H1 (cell line): ENCODE results near the gene CNOT3. TPM values are rescaled to one million over a fixed set of nuclear protein-coding genes. Genes with fewer than 3 reads are reported as not detected.
A peak's percentile ranks its signal among the peaks of the same experiment; 100 is the strongest.

Experiments
- ASH2L ChIP-seq: fragments of 200-600, 300-600 bp; sonication (generic); IDR thresholded peaks from one replicate; pipeline ENCODE4 v1.7.1; 2017; ENCODE audit warnings: low read length
- CBX8 ChIP-seq: fragments of 300-800, 300-1000 bp; sonication (generic); IDR thresholded peaks from 2 replicates; pipeline ENCODE4 v1.7.1; 2016; ENCODE audit warnings: low read depth, low read length, borderline replicate concordance
- CHD1 ChIP-seq: IDR thresholded peaks from 2 replicates; pipeline ENCODE4 v1.6.1; 2012; ENCODE audit warnings: low read depth, low read length, improper control_type of control experiment
- CREB1 ChIP-seq: IDR thresholded peaks from 2 replicates; pipeline ENCODE4 v1.6.1; 2012; ENCODE audit warnings: inconsistent platforms
- KDM5A ChIP-seq: fragments of 200-600 bp; IDR thresholded peaks from 2 replicates; pipeline ENCODE4 v1.7.1; 2012; ENCODE audit warnings: mild to moderate bottlenecking, low read length, inconsistent platforms, mixed read lengths
- NANOG ChIP-seq: IDR thresholded peaks from 2 replicates; pipeline ENCODE4 v1.6.1; 2011; ENCODE audit warnings: low read length, low read depth, mild to moderate bottlenecking, inconsistent platforms; ENCODE audit not compliant: insufficient read depth, poor library complexity, severe bottlenecking
- NRF1 ChIP-seq: IDR thresholded peaks from 2 replicates; pipeline ENCODE4 v1.6.1; 2011; ENCODE audit warnings: mild to moderate bottlenecking, low read depth, low read length, improper control_type of control experiment
- RFX5 ChIP-seq: IDR thresholded peaks from 2 replicates; pipeline ENCODE4 v1.6.1; 2011; ENCODE audit warnings: low read depth, low read length, improper control_type of control experiment, borderline replicate concordance
- SP4 ChIP-seq: IDR thresholded peaks from 2 replicates; pipeline ENCODE4 v1.6.1; 2012; ENCODE audit warnings: low read length, inconsistent platforms
- YY1 ChIP-seq: IDR thresholded peaks from 2 replicates; pipeline ENCODE4 v1.6.1; 2011; ENCODE audit warnings: low read depth, mild to moderate bottlenecking, low read length
- ZNF274 ChIP-seq: IDR thresholded peaks from 2 replicates; pipeline ENCODE4 v1.7.0; 2012; ENCODE audit warnings: low read length, borderline replicate concordance; ENCODE audit errors: extremely low read depth
- polyA plus RNA-seq, 7 experiments: library from polyadenylated mRNA; depleted of rRNA in 3 of 7; stranded (reverse) in 5 of 7; unstranded in 2 of 7; fragments of >200 nt in 5 of 7; fragments of 200-250 nt in 2 of 7; gene quantifications; 1 replicate in 5 of 7; 2 replicates in 1 of 7; 4 replicates in 1 of 7; pipeline versions ENCODE4 v1.2.1 to v1.2.3, GENCODE V29; 2011 to 2013; ENCODE audit warnings: missing spikeins in 2 of 7, mixed read lengths in 2 of 7
- total RNA-seq: library from RNA; stranded (reverse); fragmentation: NEBNext Ultra II Directional; extraction: Animal tissue kit (Norgen Biotek cat#: 25700); gene quantifications from 2 replicates; pipeline ENCODE4 v1.2.1, GENCODE V29; 2021
- TF ChIP-seq, protein P1 (sequence below): fragments of 300-600 bp; sonication (generic); IDR thresholded peaks from 2 replicates; pipeline ENCODE4 v1.7.1; 2012; ENCODE audit warnings: low read length, moderate library complexity, mild to moderate bottlenecking, inconsistent platforms; ENCODE audit not compliant: insufficient replicate concordance

Gene CNOT3
- total and polyA plus RNA-seq, 2 of the 8 experiments (the other 6 are each of a cell fraction or from before 2014, with no cell fraction given): 21.2 to 86.4 TPM

GRCh38 chr19:54102421-54103169 lies 35.0 kb upstream of the CNOT3 start, which contains the start of gene NDUFA3 (continued):
- TF ChIP-seq, protein P1, sequence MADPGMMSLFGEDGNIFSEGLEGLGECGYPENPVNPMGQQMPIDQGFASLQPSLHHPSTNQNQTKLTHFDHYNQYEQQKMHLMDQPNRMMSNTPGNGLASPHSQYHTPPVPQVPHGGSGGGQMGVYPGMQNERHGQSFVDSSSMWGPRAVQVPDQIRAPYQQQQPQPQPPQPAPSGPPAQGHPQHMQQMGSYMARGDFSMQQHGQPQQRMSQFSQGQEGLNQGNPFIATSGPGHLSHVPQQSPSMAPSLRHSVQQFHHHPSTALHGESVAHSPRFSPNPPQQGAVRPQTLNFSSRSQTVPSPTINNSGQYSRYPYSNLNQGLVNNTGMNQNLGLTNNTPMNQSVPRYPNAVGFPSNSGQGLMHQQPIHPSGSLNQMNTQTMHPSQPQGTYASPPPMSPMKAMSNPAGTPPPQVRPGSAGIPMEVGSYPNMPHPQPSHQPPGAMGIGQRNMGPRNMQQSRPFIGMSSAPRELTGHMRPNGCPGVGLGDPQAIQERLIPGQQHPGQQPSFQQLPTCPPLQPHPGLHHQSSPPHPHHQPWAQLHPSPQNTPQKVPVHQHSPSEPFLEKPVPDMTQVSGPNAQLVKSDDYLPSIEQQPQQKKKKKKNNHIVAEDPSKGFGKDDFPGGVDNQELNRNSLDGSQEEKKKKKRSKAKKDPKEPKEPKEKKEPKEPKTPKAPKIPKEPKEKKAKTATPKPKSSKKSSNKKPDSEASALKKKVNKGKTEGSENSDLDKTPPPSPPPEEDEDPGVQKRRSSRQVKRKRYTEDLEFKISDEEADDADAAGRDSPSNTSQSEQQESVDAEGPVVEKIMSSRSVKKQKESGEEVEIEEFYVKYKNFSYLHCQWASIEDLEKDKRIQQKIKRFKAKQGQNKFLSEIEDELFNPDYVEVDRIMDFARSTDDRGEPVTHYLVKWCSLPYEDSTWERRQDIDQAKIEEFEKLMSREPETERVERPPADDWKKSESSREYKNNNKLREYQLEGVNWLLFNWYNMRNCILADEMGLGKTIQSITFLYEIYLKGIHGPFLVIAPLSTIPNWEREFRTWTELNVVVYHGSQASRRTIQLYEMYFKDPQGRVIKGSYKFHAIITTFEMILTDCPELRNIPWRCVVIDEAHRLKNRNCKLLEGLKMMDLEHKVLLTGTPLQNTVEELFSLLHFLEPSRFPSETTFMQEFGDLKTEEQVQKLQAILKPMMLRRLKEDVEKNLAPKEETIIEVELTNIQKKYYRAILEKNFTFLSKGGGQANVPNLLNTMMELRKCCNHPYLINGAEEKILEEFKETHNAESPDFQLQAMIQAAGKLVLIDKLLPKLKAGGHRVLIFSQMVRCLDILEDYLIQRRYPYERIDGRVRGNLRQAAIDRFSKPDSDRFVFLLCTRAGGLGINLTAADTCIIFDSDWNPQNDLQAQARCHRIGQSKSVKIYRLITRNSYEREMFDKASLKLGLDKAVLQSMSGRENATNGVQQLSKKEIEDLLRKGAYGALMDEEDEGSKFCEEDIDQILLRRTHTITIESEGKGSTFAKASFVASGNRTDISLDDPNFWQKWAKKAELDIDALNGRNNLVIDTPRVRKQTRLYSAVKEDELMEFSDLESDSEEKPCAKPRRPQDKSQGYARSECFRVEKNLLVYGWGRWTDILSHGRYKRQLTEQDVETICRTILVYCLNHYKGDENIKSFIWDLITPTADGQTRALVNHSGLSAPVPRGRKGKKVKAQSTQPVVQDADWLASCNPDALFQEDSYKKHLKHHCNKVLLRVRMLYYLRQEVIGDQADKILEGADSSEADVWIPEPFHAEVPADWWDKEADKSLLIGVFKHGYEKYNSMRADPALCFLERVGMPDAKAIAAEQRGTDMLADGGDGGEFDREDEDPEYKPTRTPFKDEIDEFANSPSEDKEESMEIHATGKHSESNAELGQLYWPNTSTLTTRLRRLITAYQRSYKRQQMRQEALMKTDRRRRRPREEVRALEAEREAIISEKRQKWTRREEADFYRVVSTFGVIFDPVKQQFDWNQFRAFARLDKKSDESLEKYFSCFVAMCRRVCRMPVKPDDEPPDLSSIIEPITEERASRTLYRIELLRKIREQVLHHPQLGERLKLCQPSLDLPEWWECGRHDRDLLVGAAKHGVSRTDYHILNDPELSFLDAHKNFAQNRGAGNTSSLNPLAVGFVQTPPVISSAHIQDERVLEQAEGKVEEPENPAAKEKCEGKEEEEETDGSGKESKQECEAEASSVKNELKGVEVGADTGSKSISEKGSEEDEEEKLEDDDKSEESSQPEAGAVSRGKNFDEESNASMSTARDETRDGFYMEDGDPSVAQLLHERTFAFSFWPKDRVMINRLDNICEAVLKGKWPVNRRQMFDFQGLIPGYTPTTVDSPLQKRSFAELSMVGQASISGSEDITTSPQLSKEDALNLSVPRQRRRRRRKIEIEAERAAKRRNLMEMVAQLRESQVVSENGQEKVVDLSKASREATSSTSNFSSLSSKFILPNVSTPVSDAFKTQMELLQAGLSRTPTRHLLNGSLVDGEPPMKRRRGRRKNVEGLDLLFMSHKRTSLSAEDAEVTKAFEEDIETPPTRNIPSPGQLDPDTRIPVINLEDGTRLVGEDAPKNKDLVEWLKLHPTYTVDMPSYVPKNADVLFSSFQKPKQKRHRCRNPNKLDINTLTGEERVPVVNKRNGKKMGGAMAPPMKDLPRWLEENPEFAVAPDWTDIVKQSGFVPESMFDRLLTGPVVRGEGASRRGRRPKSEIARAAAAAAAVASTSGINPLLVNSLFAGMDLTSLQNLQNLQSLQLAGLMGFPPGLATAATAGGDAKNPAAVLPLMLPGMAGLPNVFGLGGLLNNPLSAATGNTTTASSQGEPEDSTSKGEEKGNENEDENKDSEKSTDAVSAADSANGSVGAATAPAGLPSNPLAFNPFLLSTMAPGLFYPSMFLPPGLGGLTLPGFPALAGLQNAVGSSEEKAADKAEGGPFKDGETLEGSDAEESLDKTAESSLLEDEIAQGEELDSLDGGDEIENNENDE: no peak
- no peak for TF ChIP-seq ZNF274
- TF ChIP-seq KDM5A: peak; percentile 93
- TF ChIP-seq NANOG: no peak
- TF ChIP-seq SP4: no peak
- TF ChIP-seq CBX8: no peak
- TF ChIP-seq CHD1: no peak
- TF ChIP-seq ASH2L: peak; percentile 48
- TF ChIP-seq NRF1: peak; percentile 99
- no peak for TF ChIP-seq RFX5
- peak; percentile 97 for TF ChIP-seq YY1
- TF ChIP-seq CREB1: peak; percentile 90
